ENCODE data around the gene TMEM132D.

TMEM132D gene

DNA sequence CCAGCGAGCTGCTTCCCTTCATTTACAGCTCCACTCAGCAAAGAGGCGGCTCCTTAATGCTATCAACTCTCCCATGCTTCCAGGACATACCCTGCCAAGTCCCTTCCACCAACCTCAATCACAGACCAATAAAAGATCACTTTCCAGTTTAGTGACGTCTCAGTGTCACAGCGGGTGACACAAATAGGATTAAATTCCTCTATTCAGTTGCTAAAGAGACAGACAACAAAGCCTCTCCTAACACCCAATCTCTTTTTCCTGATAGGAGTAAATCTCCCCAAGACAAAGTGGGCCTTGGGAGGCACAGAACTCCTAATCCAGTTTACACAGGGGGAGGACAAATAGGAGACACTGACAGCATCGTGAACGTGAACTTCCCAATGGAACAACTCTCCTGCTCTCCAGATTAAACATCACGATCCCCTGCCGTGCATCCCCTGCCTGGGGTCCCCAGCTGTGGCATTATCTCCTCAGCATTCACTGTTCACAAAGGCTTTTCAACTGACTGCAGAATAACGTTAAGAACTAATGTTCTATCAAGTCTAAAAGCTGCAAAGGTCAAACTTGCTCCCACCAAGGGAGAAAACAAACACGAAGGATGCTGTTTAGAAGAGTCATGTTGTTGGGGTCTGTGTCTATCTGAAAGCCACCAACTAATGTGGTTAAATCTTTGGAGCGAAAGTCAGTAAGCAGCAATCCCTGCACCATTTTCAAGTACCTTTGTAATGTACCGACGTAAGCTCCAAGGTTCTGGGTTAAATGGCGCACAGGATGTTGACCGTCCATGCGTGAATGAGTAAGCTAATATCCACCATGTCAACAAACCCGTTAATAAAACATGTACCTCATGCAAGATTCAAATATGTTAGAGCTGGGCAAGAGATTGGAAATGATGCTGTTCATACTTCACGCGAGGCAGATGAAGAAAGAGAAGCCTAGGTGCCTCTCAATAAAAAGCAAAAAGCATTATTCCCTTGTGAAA, 31.5 kb downstream of the TMEM132D start:
- no peak for DNase-seq

DNA sequence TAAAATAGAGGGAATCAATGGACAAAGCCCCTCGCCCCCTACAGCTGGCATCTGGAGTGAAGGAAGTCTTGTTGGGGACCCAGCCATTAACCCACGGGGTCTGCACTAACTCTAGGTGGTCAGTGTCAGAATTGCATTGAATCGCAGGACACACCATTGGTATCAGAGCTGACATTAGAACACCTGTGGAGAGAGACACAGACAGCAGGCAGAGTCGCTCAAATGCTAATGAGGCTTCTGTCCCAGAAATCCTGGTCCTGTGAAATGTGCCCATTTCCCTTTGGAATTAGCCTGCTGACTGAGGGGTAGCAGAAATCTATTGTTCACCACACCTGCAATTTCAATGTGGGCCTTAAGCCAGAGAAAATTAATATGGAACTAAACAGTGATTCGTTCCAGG, 33.0 kb downstream of the TMEM132D start:
- DNase-seq, result no peak

DNA sequence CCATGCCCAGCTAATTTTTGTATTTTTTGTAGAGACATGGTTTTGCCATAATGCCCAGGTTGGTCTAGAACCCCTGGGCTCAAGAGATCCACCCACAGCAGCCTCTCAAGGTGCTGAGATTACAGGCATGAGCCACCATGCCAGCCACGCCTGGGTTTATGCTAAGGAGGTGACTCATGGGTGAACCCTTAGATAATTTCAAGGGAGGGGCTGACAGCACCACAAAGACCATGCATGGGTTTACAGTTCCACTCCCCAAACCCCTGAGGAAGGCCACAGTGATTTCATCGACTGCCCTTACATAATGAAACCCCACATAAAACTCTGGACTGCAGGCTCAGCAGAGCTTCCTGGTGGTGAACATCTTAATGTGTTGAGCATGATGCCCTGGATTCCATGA, 33.7 kb downstream of the TMEM132D start:
- no peak for DNase-seq

DNA sequence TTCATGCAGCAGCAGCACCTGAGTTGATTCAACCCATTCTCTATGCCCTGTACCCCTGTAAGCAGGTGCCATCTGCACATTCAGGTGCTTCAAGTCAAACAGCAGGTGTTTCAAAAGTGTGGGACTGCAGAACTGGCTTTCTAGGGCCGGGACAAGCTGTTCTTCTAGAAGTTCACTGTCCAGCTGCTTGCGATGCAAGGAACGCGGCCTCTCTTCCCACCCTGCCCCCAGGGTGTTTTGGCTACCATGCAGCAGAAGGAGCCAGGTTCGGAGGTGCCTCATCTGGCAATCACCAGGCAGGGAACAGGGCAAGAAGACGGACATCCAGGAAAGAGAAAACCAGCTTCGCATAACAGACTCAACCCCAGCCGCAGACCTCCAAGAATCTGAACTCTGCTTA, 35.2 kb downstream of the TMEM132D start:
- no peak for DNase-seq

DNA sequence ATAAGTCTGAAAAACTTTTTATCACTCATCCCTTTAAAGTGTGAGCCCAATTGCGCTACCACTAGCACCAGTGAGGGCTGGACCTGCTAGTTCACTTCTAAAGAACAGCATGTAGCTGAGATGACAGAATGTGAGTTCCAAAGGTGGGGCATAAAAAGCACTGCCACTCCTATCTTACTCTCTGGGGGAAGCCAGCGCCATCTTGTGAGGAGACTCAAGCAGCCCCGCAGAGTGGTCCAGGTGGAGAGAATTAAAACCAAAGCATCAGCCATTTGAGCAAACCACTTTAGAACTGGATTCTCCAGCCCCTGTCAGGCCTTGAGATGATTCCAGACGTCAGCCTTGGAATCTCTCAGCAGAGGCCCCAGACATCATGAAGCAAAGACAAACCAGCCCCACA, 39.9 kb downstream of the TMEM132D start:
- no peak for DNase-seq

DNA sequence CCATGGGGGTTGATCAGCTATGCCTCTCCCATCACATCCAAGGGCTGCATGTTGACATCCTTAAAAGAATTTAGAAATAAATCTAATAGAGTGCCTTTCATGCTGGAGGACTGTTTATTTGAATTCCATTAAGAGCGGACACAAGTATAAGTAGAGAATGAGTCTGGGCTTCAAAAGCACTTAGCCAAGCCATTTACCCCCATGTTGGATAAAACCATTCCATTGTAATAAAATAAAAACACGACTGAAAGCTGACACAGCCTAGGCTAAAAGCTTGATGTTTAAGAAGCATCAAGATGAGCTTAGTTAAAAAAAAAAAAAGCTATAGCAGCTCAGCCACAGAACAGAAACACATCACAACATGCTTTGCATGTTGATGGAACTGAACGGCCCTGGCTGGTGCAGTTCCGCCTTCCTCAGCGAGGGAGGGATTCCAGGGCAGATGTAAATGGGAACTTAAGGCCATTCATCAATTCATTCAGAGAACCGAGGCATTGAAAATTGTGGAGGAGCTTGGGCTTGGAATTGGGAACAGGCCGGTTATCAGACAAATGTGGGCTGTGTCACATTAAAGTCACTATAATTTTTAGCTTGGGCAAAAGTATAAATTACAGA, 41.2 kb downstream of the TMEM132D start:
- no peak for DNase-seq

DNA sequence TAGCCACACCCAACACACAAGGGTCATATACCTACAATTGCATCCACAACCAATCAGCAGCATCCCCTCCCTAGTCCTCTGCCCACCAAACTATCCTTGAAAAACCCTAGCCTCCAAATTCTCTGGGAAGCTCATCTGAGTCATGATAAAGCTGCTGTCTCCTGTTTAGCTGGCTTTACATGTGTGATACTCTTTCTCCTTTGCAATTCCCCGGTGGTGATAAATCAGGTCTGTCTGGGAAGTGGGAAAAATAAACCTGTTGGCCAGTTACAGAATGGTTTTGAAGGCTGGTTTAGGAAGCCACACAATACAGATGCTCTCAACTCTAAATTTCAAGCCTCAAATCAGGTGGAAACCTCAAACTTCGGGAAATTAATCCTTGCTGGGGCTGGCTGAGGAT, 41.9 kb downstream of the TMEM132D start:
- no peak for DNase-seq

DNA sequence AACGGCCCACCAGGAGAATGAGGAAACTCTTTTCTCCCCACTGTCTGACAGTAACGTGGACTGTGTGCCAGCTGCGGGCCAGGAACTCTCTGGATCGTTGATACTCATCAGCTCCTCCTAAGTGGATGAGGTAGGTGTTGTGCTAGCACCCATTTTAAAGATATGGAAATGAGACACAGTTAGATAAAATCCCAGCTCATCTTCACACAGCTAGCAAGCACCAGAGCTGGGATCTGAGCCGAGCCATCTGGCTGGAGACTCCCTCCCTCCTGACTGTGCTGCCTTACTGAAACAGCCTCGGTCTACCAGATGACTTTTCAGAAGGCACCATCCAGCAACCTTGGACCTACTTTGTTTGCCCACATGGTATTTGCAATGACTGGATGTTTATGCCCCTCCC, 49.2 kb downstream of the TMEM132D start:
- no peak for DNase-seq

DNA sequence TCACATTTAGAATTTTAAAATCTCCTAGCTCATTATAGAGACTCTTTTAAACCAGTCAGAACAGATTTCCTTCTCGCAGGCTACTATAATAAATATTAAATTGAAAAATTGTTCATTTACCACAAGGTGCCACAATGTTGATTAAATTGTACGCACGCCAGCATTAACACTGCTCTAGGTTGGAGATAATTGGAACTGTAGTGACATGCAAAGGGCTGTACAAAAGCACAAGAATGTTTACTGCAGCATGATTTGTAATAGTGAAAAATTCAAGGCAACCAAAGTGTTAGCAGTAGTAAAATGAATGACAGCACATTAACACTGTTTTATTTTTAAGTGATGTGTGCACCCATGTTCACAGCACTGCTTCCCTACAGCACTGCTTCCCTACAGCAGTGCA, 52.5 kb downstream of the TMEM132D start:
- DNase-seq, result no peak

DNA sequence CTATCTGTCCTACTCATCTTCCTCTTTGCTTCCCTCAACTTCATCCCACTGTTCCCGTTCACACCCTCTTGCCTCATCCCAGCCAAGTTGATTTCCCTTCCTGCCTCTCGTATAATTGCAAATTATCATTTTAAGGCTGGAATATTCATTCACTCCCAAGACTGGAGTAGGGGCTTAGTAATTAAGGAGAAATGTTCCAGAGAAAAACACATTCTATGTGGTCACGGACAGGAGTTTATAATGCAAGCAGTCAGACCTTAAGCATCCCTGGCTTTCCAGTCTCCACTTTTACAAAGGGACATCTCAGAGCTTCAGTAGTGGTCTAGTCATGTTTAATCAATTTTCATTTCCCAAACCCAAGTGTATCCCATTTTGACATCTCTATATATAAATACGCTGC, 54.9 kb downstream of the TMEM132D start:
- no peak for DNase-seq

DNA sequence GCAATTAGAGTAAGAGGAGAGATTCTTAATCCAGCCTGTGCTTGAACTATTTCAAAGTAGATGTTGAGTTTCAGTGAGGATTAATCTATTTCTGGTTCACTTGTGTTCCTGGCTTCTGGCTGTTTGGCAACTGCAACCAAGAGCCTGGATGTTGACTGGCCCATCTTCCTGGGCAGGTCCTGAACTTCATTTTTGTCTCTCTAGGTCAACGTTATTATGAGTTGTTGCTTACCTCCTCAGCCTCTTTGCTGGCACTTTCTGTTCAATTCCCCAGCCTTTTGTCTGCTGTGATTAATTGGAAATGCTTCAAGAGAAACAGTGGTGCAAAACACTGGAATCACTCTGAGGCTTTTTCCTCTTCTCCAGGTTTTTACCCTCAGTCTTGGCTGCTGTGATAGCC, 56.8 kb downstream of the TMEM132D start:
- DNase-seq, result no peak

DNA sequence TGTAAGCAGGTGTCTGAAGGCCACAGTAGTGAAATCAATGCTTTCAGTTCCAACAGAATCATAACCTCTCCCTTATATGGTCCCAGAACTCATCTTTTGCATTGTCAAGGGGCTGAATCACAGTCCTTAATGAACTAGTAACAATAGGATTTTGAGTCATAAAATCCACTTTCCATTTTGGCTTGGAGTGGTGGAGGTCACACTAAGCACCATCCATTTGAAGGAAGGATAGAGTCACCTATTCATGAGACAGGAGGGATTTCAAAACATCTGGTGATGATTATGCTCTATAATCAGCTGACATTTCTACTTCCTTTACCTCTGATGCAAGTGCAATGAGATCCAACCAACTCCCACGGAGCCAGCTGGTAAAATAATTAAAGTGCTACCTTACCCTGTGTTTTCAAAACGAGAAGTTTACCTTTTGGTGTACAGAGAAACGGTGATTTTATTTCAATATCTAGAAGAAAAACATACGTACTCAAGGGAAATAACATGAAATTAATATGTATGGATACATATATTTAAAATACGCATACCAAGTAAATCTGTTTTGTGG, 59.1 kb downstream of the TMEM132D start:
- no peak for DNase-seq

DNA sequence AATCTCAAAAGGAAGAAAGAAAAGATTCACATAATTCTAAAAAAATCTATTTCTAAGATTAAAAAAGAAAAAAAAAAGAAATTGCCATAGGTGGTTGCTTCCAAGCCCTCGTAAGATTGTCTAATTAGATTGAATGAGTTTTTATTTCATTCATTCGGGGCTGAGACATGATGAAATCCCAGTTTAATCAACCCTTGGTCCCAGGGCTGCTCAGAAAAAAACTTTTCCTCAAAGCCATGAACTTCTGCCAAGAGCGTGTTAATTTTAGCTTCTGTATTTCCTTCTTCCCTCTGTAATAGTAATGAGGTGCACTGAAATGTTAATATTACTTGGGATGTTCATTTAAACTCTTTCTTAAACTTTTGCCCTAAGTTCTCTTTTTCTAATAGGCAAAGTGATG, 62.6 kb downstream of the TMEM132D start:
- no peak for DNase-seq

DNA sequence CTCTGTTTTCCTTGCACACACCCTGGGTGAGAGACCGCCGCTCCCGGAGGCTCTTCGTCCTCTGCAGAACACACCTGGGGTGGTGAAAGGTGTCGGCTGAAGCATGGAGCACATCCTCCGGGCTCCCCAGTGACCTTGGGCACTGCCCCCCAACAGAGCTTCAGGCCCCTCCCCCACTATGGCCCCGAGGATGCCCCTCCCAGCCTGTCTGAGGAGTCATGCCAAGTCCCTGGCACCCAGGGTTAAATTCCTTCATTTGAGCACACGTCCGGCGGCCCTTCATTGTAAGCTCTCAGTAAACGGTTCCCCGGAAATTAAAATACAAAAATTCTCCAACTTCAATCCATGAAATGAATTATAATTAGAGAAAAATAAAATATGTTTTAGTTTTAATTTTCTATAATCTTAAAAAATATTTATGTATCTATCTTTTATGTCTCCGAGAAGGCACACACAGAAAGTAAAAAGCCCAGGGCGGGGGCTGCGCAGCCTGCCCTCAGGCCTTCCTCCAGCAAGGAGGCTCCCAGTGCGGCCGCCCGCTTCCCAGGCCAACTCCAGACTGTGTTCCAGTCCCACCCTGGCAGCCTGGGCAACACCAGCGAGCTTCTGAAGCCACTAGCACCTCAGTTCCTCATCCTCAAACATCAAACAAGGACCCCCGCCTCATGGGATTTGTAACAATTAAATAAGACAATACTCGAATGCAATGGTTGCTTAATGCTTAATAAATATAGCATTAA, 63.5 kb downstream of the TMEM132D start:
- no peak for DNase-seq

DNA sequence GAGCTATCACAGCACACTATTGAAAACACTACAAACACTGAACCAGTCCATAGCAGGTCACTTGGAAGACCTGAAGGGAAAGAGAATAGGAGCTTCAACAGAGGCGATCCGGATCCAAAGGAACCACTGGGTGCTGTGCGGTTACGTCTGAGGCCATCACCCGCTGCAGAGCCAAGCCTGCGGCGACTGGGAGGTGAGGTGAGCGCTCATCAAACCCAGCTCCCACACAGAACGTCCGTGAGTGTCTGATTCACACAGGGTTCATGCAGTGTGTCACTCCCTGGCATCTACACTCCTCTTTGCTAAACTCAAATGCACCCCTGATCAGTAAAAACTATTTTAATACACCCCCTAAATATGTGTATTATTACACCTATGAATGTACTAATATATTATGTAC, 64.1 kb downstream of the TMEM132D start:
- no peak for DNase-seq

DNA sequence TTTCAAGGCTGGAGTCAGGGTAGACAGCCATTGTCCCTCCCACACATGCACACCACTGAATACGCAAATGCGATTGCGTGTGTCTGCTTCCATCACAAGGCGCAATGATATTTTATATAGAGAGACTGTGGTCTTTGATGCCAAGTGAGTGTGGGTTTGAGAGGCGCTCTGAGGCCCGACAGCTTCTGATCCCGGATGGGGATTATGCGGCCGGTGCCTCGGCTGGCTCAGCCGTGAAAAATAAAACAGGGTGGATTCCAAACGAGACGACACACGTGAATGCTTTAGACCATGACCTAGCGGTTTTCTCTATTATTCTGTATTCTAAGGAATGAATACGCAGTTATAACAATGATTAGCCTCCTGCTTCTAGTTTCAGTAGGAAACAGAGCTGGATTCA, 72.5 kb downstream of the TMEM132D start:
- no peak for DNase-seq

DNA sequence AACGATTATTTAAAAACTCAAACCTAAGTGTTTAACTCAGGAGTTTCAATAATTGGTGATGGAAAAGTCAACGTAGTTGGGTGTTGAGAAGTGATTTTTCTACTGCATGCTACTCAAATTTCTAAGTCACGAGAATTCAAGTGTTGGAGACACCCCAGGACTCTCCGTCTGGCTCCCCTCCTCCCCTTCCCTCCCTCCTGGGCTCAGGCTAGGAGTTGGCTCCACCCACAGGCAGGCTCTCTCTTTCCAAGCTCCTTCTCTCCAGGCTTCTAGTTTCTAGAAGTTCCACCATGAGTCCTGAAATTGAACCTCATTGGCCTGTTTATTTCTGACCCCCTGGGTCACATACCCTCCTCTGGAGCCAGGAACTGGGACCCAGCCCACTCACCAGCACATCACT, 73.0 kb downstream of the TMEM132D start:
- DNase-seq, result no peak

DNA sequence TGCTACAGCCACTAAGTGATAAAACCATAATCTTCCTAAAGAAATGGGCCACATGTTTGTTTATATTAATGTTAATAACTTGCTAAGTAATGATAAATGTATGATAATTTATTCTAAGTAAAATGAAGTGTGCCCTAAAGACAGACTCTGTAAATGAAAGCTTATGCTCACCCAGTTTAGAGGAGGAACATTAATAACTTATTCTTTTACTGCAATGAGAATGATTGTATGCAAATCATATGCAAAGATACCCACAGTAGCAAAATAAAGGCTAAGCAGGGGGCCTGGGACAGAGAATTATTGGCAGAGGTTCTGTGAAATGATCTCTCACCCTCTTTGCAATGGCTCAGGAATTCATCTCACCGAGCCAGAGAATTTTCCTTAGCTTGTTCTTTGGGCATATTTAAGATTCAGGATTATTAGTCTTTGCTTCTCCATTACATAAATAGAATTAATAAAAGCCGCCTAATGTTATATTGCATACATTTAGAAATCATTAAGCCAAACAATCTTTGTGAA, 75.9 kb downstream of the TMEM132D start:
- DNase-seq, result no peak

DNA sequence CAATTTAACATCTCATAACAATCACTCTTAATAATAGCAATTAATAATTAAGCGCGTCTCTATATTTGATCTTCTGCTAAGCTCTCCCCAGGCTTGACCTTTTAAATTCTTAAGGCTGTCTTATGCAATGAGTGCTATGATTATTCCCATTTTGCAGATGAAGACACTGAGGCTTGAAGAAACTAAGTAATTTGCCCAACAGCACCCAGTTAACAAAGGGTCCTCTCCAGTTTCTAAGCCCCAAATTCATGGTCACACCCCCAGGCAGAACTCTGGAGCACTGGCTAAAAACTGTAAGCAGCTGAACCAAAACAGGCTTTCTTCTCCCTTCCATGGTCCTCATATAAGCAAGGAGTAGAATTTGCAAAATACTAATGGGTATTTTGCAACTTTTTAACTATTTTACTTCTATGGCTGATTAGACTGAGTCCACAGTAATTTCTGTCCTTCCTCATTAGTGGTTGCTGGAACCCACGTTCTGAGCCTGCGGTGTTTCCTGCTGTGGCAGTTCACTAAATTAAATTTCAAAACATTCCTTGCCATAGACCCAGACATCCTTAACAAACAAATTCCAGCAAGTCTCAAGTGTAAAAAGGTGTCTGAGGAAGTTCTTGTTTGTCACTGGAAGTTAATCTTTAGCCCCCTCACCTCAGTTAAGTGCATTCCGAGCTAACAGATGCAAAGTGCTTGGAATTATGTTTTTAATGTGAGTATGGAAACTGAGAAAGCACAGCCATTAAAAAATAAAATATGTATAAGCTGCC, 76.5 kb downstream of the TMEM132D start:
- DNase-seq, result no peak

DNA sequence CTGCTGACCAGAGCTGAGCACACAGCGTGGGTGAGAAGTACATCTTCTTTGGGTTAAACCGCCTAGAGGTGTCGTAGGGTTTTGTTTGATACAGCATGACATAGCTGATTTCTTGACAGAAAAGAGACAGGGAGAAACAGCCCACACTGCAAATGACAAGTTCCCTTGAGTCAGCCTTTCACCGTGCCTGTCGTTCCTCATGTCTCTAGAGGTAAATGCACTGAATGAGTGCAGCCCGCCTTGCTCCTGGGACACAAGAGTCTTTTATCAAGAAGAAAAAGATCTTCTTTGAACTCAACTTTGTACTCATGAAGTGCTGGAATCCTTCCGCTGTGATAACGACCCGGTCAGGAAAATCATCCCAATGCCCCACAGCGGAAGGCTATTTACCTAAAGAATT, 77.6 kb downstream of the TMEM132D start:
- no peak for DNase-seq

DNA sequence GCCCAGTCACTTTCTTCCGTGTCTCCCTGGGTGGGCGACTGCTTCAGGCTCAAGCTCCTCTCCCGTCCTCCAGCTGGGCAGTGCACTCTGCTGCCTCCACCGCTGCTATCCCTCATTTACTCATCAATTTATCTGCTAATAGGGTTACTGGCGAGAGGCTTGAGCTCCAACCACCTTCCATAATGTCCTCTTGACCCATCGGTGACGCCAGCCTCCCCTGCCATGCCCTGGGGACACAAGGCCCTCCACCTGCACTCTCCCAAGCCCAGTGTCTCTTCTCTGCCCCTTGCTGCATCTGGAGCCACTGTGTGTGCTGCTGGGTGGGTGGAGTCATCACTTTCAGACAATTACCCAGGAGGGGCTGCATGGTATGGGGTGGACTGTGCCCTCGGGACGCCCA, 78.5 kb downstream of the TMEM132D start:
- DNase-seq, result no peak

DNA sequence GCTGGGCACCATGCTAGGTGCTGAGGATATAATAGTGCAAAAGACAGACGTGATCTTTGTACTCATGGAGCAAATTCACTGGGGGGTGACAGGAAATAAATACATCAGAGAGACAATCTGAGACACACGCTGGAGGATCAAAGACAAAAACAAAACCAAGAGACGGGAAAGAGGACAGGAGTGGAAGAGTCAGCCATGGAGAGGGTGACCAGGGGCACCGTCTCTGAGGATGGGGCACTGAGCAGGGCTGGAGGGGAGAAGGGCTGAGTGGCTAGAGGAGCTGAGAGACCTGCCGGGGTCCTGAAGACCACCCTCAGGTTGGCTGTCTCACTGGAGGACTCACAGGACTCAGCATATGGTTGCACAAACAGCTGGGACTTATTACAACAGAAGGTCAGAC, 81.9 kb downstream of the TMEM132D start:
- no peak for DNase-seq

Data from activated CD8-positive, alpha-beta memory T cell treated with anti-CD3 and anti-CD28 coated beads, Interleukin-2, amount 50 U/mL, for 4 hours (primary cell).